Measurements from ENCODE around the gene PRPS1.
A peak's percentile ranks its signal among the peaks of the same experiment; 100 is the strongest.

Gene PRPS1

DNA sequence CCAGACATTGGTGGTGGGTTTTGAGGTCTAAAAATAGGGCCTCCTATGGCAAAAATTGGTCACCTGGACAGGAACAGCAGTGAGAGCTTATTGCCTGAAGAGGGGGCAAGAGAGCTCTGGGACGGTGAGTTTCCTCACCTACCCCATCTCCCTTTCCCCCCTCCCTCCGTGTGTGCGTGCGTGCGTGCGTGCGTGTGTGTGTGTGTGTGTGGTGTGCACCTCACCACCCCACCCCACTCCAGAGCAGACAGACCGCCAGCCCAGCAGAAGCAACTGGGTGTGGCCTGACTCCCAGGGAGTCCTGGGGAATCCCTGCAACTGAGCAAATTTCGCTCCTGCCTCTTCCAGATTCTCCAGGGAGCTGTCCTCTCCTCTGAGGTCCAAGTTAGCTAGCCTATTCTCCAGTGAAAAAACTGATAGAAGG, 44.7 kb downstream of the PRPS1 start (continued):
- TF ChIP-seq, protein P1, sequence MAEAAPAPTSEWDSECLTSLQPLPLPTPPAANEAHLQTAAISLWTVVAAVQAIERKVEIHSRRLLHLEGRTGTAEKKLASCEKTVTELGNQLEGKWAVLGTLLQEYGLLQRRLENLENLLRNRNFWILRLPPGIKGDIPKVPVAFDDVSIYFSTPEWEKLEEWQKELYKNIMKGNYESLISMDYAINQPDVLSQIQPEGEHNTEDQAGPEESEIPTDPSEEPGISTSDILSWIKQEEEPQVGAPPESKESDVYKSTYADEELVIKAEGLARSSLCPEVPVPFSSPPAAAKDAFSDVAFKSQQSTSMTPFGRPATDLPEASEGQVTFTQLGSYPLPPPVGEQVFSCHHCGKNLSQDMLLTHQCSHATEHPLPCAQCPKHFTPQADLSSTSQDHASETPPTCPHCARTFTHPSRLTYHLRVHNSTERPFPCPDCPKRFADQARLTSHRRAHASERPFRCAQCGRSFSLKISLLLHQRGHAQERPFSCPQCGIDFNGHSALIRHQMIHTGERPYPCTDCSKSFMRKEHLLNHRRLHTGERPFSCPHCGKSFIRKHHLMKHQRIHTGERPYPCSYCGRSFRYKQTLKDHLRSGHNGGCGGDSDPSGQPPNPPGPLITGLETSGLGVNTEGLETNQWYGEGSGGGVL (tag by site-specific recombination; IDR thresholded peaks at IDR 0.05), result peak; percentile 97
- TF ChIP-seq ZNF792 (tag by site-specific recombination; IDR thresholded peaks at IDR 0.05) (no peak), ZBTB6 (tag by site-specific recombination; IDR thresholded peaks at IDR 0.05) (no peak), ZNF510 (tag by site-specific recombination; IDR thresholded peaks at IDR 0.05; ENCODE audit: insufficient replicate concordance) (no peak), TCF7L2 (IDR thresholded peaks at IDR 0.05; ENCODE audit: borderline replicate concordance, low read depth, low read length) (no peak), ZFP41 (tag by site-specific recombination; IDR thresholded peaks at IDR 0.05; ENCODE audit: borderline replicate concordance) (no peak), INSM2 (tag by site-specific recombination; IDR thresholded peaks at IDR 0.05) (no peak), ZNF558 (tag by site-specific recombination; IDR thresholded peaks at IDR 0.05) (no peak), ZNF133 (tag by site-specific recombination; IDR thresholded peaks at IDR 0.05) (no peak), ZFP69B (tag by site-specific recombination; IDR thresholded peaks at IDR 0.05) (no peak), ZNF549 (tag by site-specific recombination; IDR thresholded peaks at IDR 0.05) (no peak), ZNF76 (tag by site-specific recombination; IDR thresholded peaks at IDR 0.05; ENCODE audit: borderline replicate concordance, low read depth) (no peak), ZNF2 (tag by site-specific recombination; IDR thresholded peaks at IDR 0.05) (peak; percentile 38; the same call in 1 of the 2 replicates), KLF16 (tag by site-specific recombination; IDR thresholded peaks at IDR 0.05) (peak; percentile 98), ZNF473 (tag by site-specific recombination; IDR thresholded peaks at IDR 0.05) (no peak), GLI4 (tag by site-specific recombination; IDR thresholded peaks at IDR 0.05) (no peak), ELK4 (IDR thresholded peaks at IDR 0.05; ENCODE audit: borderline replicate concordance, low read depth, low read length) (no peak), ZSCAN5A (tag by site-specific recombination; IDR thresholded peaks at IDR 0.05) (no peak), HOXC10 (CRISPR knock-in tag; IDR thresholded peaks at IDR 0.05) (no peak), KLF8 (tag by site-specific recombination; IDR thresholded peaks at IDR 0.05) (peak; percentile 62), ZNF239 (tag by site-specific recombination; IDR thresholded peaks at IDR 0.05) (no peak), ZNF639 (tag by site-specific recombination; IDR thresholded peaks at IDR 0.05) (peak; percentile 75)
- TF ChIP-seq, protein P2, sequence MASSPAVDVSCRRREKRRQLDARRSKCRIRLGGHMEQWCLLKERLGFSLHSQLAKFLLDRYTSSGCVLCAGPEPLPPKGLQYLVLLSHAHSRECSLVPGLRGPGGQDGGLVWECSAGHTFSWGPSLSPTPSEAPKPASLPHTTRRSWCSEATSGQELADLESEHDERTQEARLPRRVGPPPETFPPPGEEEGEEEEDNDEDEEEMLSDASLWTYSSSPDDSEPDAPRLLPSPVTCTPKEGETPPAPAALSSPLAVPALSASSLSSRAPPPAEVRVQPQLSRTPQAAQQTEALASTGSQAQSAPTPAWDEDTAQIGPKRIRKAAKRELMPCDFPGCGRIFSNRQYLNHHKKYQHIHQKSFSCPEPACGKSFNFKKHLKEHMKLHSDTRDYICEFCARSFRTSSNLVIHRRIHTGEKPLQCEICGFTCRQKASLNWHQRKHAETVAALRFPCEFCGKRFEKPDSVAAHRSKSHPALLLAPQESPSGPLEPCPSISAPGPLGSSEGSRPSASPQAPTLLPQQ (tag by site-specific recombination; IDR thresholded peaks at IDR 0.05), result 0 out of 2 replicates have a peak, but pooled peaks have one; percentile 52
- TF ChIP-seq, protein P3, sequence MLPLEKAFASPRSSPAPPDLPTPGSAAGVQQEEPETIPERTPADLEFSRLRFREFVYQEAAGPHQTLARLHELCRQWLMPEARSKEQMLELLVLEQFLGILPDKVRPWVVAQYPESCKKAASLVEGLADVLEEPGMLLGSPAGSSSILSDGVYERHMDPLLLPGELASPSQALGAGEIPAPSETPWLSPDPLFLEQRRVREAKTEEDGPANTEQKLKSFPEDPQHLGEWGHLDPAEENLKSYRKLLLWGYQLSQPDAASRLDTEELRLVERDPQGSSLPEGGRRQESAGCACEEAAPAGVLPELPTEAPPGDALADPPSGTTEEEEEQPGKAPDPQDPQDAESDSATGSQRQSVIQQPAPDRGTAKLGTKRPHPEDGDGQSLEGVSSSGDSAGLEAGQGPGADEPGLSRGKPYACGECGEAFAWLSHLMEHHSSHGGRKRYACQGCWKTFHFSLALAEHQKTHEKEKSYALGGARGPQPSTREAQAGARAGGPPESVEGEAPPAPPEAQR (tag by site-specific recombination; IDR thresholded peaks at IDR 0.05), result peak; percentile 91; the same call in 1 of the 2 replicates
- TF ChIP-seq, protein P4, sequence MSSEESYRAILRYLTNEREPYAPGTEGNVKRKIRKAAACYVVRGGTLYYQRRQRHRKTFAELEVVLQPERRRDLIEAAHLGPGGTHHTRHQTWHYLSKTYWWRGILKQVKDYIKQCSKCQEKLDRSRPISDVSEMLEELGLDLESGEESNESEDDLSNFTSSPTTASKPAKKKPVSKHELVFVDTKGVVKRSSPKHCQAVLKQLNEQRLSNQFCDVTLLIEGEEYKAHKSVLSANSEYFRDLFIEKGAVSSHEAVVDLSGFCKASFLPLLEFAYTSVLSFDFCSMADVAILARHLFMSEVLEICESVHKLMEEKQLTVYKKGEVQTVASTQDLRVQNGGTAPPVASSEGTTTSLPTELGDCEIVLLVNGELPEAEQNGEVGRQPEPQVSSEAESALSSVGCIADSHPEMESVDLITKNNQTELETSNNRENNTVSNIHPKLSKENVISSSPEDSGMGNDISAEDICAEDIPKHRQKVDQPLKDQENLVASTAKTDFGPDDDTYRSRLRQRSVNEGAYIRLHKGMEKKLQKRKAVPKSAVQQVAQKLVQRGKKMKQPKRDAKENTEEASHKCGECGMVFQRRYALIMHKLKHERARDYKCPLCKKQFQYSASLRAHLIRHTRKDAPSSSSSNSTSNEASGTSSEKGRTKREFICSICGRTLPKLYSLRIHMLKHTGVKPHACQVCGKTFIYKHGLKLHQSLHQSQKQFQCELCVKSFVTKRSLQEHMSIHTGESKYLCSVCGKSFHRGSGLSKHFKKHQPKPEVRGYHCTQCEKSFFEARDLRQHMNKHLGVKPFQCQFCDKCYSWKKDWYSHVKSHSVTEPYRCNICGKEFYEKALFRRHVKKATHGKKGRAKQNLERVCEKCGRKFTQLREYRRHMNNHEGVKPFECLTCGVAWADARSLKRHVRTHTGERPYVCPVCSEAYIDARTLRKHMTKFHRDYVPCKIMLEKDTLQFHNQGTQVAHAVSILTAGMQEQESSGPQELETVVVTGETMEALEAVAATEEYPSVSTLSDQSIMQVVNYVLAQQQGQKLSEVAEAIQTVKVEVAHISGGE (tag by site-specific recombination; conservative IDR thresholded peaks at IDR 0.05; ENCODE audit: low read depth), result 0 out of 2 replicates have a peak, but pooled peaks have one; percentile 15

Measured in HEK293 (cell line).